ENCODE data around the gene FBXO2.
"Not testable (repeated sequence)": the region's sequence is repeated elsewhere in the genome, so short reads cannot be mapped to it uniquely, and the experiment has no call there.

FBXO2 gene

DNA sequence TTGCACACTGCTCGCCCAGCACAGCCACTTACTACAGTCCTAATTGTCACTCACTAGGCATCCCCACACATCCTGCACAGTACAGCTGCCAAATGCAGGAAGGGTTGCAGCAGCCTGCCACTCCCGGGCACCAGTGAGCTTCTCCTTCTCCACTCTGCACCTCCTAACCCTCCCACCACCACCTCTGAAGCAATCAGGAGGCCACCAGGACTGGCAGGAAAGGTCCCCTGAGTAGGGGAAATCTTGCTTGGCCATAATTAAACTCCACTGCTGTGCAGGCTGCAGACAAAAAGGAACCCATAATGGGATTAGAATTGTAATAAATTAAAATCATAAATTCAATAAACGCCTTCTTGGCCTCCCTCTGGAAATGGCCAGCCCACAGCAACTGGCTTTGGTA lies 31.8 kb downstream of the FBXO2 start:
- no peak for DNase-seq

DNA sequence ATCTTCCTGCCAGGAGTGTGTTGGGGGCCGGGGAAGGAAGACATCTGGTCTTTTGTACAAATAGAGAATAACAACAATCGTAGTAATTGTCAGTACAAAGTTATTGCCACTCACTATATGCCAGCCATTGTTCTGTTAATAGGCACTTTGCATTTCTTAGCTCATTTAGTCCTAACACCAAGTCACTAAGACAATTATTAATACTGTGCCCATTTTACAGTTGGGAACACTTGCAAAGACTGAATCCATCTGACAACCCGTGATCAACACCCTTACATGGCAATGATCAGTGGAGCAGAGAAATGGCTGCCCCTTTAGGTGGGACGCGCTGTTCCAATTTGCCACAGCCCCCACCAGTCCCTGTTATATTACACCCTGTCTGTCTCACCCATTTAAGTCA lies 33.3 kb downstream of the FBXO2 start:
- no peak for DNase-seq

DNA sequence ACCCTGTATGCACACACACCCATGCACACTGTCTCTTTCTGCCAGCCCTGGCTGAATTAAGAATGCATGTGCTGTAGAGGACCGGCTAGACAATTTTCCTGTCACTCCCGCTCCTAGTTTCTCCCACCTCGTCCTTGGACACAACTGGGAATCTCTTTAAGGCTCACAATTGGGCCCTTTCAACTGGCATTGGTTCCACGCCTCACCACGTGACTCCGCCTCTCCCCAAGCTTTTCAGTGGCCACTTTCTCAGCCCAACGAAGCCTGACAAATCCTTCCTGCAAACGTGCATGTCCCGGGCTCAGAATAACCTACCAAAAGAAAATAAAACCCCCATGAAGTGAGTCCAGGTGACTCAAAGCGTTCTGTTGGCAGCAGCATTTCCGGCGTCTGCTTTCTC lies 33.8 kb downstream of the FBXO2 start:
- DNase-seq = no peak

DNA sequence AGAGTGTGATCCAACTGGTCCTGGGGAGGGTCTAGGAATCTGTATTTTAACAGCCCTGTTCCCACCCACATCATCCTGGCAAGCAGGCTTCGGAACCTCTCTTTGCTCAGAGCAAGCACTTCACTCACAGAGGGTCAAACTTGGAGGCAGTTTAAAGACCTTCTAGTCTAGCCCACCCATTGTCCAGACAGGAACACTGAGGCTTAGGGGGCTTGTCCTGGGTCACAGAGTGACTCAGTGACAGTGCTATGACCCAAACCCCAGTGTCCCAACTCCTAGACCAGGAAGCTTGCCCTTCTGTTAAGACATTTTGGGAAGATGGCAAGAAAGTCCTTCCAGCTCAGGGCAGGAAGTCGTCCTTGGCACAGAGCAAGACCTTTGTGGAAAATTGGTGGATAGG lies 36.5 kb downstream of the FBXO2 start:
- no peak for DNase-seq

DNA sequence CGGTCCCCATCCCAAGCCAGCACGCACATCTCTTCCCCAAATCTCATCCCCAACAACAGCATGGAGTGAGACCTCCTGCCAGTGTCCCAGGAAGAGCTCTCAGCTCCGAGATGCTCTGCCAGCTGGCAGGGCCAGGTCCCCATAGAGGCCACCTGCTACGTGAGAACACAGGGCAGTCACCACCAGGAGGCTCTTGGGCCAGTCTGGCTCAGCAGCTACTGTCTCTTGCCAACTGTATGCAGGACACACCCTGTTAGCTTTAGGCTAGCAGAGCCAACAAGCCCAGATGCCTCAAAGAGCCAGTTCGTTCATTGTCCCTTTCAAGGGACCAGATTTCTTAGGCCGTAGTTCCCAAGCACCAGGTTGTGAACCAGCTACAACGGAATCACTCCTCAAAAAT lies 36.9 kb downstream of the FBXO2 start:
- DNase-seq = no peak

DNA sequence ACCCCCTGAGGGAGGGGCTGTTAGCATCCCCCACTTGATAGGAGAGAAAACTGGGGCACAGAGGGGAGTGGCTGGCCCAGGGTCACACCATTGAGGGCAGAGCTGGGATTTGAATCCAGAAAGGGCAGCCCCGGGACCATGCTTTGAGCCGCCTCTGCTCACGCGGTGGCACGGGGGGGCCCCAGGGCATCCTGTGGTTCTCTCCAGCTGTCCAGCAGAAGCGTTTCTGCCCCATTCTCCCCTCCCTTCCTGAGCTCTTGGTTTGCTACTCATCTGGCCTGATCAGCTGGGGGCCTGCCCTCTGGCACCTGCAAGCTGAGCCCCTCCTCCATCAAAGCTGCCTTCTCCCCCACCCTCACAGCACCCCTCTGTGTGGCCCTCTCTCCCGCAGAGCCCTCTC lies 37.5 kb downstream of the FBXO2 start:
- no peak for DNase-seq

DNA sequence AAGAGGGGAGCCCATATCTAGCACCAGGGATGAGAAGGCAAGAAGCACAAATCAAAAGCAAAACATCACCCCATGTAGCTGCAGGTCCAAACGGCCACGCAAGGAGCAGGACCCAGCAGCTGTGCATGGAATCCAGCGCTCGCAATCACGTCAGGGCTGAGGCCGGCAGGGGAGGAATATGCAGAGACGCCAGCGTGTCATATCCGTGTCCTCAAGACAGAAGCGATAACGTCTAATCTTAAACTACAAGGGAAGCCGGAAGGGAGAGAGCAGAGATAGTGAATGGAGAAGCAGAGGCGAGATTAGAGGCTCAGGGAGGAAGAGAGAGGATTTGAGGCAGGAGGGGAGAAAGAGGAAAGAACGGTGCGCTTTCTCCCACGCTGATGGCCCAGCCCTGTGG lies 39.1 kb downstream of the FBXO2 start:
- no peak for DNase-seq

DNA sequence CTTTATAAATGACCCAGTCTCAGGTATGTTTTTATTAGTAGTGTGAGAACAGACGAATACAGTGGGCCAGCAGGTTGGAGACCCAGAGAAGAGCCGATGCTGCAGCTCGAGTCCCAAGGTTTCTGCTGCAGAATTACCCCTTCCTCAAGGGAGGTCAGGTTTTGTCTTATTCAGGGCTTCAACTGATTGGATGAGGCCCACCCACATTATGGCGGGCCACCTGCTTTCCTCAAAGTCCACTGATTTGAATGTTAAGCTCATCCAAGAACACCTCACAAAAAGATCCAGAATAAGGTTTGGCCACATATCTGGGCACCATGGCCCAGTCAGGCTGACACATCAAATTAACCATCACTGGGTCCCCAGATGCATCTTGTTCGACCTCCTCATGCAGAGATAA lies 40.9 kb downstream of the FBXO2 start:
- no peak for DNase-seq

DNA sequence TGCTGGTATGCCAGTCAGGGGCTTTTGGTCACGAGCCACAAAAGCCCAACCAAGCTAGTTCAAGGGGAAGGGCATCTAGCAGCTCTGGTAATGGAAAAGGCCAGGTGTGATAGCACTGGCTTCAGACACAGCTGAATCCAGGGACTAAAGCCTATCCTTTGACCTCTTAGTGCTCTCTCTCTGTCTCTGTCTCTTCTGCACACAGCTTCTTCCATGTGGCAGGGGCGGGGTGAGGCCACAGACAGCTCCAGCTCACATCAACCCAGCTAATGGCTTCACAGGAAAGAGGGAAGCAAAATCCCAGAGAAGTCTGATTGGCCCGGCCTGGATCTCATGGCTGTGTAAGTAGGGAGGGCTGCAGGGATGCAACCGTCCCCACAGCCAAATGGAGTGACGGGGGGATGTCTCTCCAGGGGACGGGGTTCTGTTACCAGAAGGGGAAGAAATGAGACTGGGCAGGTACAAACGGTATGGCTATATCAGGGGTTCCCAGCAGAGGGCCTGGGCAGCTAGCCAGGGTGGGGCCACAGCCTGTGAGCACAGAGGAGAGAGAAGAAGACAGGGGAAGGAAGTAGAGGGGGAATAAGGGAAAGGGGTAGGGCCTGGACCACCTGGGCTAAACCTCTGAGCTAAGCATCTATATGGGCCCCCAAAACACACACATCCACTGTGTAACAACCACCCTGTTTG lies 42.4 kb downstream of the FBXO2 start:
- no peak for DNase-seq

DNA sequence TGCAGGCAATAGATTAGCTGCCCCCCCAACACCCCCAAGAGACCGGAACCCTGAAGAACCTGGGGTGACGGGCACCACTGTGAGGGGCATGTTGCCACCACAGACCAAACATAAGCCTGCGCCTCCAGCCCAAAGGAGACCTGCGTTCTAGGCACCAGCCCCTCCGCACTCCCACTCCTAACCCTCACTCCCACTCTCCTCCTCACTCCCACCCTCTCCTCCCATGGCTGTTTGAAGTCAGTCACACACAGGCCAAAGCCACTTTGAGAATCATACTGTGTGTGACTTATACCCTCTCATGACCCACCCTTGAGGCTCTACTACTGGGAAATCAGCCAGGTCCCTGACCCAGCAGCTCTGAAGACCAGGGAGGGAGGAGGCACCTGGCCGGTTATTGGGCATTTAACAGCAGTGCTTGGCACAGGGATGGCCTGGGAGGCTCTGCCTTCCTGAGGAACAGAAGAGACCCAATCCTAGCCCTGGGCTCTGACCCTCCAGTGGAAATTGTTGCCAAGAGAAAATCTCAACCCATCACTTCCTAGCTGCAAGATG lies 43.5 kb downstream of the FBXO2 start:
- DNase-seq = no peak

DNA sequence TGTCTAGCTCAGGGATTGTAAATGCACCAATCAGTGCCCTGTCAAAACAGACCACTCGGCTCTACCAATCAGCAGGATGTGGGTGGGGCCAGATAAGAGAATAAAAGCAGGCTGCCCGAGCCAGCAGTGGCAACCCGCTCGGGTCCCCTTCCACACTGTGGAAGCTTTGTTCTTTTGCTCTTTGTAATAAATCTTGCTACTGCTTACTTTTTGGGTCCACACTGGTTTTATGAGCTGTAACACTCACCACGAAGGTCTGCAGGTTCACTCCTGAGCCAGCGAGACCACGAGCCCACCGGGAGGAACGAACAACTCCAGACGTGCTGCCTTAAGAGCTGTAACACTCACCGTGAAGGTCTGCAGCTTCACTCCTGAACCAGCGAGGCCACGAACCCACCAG lies 44.9 kb downstream of the FBXO2 start:
- not testable (repeated sequence) for DNase-seq

DNA sequence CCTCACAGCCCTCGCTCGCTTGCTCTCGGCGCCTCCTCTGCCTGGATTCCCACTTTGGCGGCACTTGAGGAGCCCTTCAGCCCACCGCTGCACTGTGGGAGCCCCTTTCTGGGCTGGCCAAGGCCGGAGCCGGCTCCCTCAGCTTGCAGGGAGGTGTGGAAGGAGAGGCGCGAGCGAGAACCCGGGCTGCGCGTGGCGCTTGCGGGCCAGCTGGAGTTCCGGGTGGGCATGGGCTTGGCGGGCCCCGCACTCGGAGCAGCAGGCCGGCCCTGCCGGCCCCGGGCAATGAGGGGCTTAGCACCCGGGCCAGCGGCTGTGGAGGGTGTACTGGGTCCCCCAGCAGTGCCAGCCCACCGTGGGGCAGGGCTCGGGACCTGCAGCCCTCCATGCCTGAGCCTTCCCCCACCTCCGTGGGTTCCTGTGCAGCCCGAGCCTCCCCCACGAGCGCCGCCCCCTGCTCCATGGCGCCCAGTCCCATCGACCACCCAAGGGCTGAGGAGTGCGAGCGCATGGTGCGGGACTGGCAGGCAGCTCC lies 45.6 kb downstream of the FBXO2 start:
- not testable (repeated sequence) for DNase-seq

DNA sequence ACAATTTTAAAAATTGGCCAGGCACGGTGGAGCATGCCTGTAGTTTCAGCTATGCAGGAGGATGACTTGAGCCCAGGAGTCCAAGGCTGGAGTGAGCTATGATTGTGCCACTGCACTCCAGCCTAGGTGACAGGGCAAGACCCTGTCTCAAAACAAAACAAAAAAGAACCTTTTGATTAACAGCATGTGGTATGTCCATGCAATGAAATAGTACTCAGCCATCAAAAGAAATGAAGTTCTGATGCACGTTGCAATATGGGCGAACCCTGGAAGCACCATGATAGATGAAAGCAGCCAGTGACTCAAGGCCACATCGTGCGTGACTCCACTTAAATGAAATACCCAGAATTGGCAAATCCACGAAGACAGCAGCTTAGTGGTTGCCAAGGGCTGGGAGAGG lies 47.5 kb downstream of the FBXO2 start:
- DNase-seq = no peak

DNA sequence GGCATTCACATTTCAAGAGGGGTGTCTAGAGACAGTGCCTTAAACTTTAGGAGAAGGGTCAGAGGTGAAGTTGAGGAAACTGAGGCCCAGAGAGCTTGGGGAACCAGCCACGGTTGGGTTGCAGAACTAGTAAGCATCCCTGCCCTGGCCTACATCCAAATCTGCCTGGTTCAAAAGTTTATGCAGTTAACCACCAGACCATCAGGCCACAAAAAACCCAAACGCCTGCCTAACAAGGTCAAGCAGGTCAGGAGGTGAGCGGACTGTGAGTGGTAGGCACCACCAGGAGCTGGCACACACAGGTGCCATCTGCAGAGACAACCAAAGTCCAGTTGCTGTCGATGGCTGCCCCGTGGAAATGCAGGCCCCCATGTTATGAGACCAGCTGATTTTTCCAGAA lies 51.2 kb downstream of the FBXO2 start:
- no peak for DNase-seq

DNA sequence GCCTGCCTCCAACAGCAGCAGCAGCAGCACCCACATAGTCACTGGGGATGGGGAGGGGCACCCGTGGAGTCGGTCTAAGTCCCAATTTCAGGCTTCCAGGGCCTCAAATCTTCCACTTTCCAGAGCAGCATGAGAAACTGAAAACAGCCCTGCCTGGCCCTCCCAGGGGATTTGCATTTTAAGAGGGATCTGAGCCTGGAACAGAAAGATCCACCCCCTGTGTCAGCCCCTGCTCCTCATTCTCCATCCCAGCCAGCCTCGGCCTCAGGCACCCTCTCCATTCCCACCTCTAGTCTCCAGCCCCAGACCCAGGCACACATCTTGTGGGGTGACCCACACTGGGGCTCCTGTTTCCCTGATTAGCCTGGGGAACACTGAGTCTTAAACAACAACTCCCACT lies 51.8 kb downstream of the FBXO2 start:
- DNase-seq = no peak

DNA sequence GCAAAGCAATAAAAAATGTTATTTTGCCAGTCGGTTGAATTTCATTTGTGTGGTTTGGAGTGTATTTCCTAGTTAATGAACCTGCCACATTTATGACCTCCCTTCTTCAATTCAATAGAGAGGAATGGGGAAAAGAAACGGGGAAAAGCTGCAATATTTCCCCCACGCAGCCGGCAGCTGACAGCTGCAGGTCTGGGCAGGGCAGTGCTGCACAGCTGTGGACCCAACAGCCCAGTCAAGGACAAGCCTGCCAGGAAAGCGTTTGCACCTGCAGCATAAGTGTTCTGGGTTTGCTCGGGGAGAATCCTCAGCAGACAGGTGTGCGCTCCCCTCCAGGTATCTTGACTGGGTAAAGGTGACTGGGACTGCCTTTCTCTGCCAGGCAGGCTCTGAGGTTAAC lies 53.4 kb downstream of the FBXO2 start:
- DNase-seq = no peak

DNA sequence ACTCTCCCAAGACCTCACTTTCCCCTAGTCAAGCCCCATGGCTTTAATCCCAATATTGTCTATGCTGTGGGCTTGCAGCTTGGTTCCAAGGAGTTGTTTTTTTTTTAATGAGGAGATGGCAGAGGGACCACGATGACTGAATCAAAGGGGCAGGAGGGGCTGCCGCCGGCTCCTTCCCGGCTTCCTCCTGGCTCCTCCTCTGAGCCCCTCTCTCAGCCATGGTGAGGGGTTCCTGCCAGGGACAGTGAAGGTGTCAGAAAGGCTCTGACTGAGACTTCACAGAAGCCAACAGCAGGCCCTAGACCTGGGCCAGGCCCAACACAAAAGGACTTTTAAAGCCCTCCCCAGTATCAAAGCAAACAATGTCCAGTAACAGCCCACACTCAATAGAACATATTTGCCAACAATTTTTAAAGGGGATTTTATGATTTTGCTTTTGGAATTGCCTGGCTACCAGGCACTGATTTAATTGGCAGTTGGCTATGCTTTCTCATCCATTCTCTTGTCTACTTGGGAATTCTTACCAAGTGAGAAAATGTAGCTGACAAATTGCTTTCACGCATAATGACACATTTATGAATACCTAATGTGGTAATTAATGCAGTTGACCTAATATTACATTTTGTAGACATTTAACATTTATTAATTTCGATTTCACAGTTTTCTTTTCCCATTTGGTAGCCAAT lies 54.2 kb downstream of the FBXO2 start:
- DNase-seq = no peak

DNA sequence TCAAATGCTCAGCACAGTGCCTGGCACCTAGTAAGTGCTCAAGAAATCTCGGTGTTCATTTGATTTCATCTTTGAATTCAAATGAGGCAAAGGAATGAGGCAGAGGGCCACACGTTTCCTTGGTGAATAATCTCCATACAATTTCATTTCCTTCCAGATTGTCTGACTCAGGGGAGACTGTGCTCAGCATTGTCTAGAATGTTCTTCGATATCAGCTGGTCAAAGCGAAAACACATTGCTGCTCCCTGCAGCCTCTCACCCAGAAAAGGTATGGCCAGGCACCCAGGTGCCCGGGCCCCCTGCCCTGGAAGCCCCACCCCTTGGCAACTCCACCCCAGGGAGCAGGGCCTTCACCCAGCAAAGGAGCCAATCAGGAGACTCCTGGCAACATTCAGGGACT lies 55.8 kb downstream of the FBXO2 start:
- no peak for DNase-seq

Measured in stimulated activated CD8-positive, alpha-beta memory T cell treated with anti-CD3 and anti-CD28 coated beads, Interleukin-4, amount 100 ng/mL, for 48 hours (primary cell).